CD4-positive, alpha-beta T cell treated with Interleukin-15 for 4 hours (primary cell): ENCODE data around the gene FCHSD1.

Source experiments
- DNase-seq: peaks from one replicate; pipeline ENCODE4 v3.0.0-alpha.2; 2020; ENCODE audit warnings: low spot score

Gene FCHSD1

GRCh38 chr5:141672841-141673813 is 21.9 kb upstream of the FCHSD1 start:
- no peak for DNase-seq

- DNase-seq = no peak
These were observed 21.0 kb upstream of the FCHSD1 start for GRCh38 chr5:141672071-141672840.

- DNase-seq = no peak
These were observed 18.3 kb upstream of the FCHSD1 start for GRCh38 chr5:141669520-141669919.

- no peak for DNase-seq
These were observed 17.5 kb upstream of the FCHSD1 start for GRCh38 chr5:141668601-141669265.

- DNase-seq = no peak
These were observed 15.1 kb upstream of the FCHSD1 start for GRCh38 chr5:141665995-141666940.

- DNase-seq = peak; percentile 68
These were observed 13.7 kb upstream of the FCHSD1 start for GRCh38 chr5:141664733-141665461.

GRCh38 chr5:141663506-141663905 is 12.3 kb upstream of the FCHSD1 start:
- DNase-seq = no peak

GRCh38 chr5:141662028-141662427 is 10.8 kb upstream of the FCHSD1 start:
- DNase-seq = no peak

- no peak for DNase-seq
These were observed 6.8 kb upstream of the FCHSD1 start for GRCh38 chr5:141657937-141658545.

GRCh38 chr5:141657404-141657803 is 6.2 kb upstream of the FCHSD1 start:
- no peak for DNase-seq

- no peak for DNase-seq
These were observed 5.2 kb upstream of the FCHSD1 start for GRCh38 chr5:141656396-141656795.

- no peak for DNase-seq
These were observed 3.8 kb upstream of the FCHSD1 start for GRCh38 chr5:141655020-141655419.

GRCh38 chr5:141654298-141654697 is 3.1 kb upstream of the FCHSD1 start:
- no peak for DNase-seq

- DNase-seq = no peak
These were observed 499 bp upstream of the FCHSD1 start for GRCh38 chr5:141651728-141652105.

- no peak for DNase-seq
These were observed 1.2 kb downstream of the FCHSD1 start for GRCh38 chr5:141649972-141650371.

- no peak for DNase-seq
These were observed 2.0 kb downstream of the FCHSD1 start for GRCh38 chr5:141649056-141649688.

GRCh38 chr5:141647851-141648250 is 3.4 kb downstream of the FCHSD1 start:
- no peak for DNase-seq

- no peak for DNase-seq
These were observed 4.0 kb downstream of the FCHSD1 start for GRCh38 chr5:141647242-141647641.

- no peak for DNase-seq
These were observed 5.2 kb downstream of the FCHSD1 start for GRCh38 chr5:141646026-141646425.
